ENCODE results near the gene ABLIM2.

The ABLIM2 gene

DNA sequence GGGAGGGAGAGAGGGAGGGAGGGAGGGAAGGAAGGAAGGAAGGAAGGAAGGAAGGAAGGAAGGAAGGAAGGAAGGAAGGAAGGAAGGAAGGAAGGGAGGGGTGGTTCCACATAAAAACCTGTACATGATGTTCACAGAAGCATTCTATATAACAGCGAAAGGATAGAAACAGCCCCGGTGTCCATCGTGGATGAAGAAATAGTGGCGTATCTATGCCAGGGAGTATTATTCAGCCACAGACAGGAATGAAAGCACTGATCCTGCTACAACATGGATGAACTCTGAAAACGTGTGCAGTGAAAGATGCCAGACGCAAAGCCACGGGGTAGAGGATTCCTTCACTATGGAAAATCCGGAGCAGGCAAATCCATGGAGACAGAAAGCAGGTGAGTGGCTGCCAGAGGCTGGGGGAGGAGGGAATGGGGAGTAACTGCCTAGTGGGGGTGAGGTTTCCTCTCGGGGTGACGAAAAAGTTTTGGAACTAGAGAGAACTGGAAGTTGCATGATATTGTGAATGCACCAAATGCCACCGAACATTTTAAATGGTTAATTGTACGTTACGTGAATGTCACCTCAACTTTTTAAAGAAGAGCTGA lies 92.2 kb downstream of the ABLIM2 start:
- TF ChIP-seq, protein P1, sequence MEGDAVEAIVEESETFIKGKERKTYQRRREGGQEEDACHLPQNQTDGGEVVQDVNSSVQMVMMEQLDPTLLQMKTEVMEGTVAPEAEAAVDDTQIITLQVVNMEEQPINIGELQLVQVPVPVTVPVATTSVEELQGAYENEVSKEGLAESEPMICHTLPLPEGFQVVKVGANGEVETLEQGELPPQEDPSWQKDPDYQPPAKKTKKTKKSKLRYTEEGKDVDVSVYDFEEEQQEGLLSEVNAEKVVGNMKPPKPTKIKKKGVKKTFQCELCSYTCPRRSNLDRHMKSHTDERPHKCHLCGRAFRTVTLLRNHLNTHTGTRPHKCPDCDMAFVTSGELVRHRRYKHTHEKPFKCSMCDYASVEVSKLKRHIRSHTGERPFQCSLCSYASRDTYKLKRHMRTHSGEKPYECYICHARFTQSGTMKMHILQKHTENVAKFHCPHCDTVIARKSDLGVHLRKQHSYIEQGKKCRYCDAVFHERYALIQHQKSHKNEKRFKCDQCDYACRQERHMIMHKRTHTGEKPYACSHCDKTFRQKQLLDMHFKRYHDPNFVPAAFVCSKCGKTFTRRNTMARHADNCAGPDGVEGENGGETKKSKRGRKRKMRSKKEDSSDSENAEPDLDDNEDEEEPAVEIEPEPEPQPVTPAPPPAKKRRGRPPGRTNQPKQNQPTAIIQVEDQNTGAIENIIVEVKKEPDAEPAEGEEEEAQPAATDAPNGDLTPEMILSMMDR (IDR thresholded peaks at IDR 0.05; ENCODE audit: insufficient read depth, low read depth, low read length, missing control alignments): no peak
- DNase-seq (ENCODE audit: low read depth): no peak
- H3K4me3 ChIP-seq (ENCODE audit: low read depth, low read length): no peak overlapping the region

DNA sequence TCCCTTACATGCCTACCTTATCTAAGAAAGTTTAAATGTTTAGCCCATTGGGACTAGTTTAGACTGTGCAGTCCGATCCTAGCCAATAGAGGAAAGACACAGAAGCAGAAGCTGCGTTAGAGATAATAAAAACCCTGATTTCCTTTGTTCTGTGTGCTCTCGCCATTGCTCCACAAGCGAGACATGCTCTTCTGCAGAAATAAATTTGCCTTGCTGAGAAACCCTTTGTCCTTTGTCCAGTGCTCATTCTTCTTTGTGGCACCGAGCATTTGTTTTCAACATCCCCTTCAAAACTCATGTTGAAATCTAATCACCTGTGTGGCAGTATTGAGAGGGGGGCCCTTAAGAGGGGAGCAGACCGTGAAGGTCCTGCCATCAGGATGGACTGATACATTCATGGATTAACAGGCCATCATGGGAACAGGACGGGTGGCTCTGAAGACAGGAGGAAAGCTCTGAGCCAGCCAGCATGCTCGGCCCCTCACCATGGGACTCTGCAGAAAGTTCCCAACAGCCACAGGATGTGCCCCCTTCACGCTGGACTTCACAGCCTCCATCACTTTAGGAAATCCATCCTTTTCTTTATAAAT lies 94.5 kb downstream of the ABLIM2 start:
- no peak overlapping the region for H3K4me3 ChIP-seq (ENCODE audit: low read depth, low read length)
- TF ChIP-seq, protein P1 (IDR thresholded peaks at IDR 0.05; ENCODE audit: insufficient read depth, low read depth, low read length, missing control alignments): no peak
- DNase-seq (ENCODE audit: low read depth): no peak

DNA sequence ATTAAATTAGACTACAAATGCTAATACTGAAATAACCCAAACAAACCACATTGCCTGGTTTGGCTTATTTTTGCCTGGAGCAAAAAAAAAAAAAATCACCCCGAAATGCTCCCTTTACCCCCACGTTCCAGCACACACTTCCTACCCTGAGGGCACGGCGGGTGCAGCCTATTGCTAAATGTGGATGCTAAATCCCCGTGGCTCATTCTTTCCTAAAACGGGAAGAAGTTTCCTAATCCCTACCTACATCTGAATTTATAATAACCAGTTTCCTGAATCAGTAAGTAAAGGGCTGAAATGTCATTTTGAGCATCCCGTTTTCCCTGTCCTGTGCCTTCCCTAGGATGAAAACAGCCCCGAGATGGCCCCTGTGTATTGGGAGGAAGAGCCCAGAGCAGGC lies 97.0 kb downstream of the ABLIM2 start:
- DNase-seq (ENCODE audit: low read depth): no peak
- TF ChIP-seq, protein P1 (IDR thresholded peaks at IDR 0.05; ENCODE audit: insufficient read depth, low read depth, low read length, missing control alignments): no peak
- H3K4me3 ChIP-seq (ENCODE audit: low read depth, low read length): no peak overlapping the region

DNA sequence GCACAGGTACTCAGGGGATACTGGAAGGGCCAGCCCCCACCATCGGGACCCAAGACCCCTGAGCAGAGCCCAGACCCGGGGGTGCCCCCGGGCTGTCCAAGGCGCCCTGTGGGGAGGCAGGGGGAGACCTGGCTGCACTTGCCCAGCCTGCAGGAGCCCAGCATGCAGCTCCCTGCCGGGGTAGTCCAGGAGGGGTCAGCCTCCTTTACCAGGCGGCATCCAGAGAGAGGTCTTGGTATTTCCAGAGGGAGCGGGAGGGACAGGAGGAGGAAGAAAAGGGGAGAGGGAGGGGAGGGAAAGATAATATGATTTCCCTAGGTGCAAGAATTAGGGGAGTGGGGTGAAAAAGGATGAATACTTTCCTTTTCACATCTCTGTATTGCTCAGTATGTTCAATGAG lies 97.5 kb downstream of the ABLIM2 start:
- TF ChIP-seq, protein P1 (IDR thresholded peaks at IDR 0.05; ENCODE audit: insufficient read depth, low read depth, low read length, missing control alignments): no peak
- no peak overlapping the region for H3K4me3 ChIP-seq (ENCODE audit: low read depth, low read length)
- no peak for DNase-seq (ENCODE audit: low read depth)

DNA sequence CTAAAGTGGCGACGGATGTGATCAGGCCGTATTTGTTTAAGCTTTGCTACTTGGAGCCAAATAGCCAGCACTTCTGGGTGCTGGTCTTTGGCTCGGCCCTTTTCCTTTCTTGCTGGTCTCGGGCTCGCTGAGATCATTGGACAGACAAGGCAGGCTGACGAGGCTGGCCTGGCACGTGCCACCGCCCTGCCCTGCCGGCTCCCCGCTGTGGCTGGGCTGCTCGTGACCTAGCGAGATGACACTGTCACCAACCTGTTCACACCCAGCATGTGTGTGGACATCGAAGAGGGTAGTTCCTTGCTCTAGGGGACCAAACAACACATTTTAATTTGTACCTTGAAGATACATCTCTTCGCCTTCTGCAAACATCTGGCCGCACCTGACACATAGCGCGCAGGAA lies 98.0 kb downstream of the ABLIM2 start:
- no peak overlapping the region for H3K4me3 ChIP-seq (ENCODE audit: low read depth, low read length)
- DNase-seq (ENCODE audit: low read depth): no peak
- TF ChIP-seq, protein P1 (IDR thresholded peaks at IDR 0.05; ENCODE audit: insufficient read depth, low read depth, low read length, missing control alignments): no peak

DNA sequence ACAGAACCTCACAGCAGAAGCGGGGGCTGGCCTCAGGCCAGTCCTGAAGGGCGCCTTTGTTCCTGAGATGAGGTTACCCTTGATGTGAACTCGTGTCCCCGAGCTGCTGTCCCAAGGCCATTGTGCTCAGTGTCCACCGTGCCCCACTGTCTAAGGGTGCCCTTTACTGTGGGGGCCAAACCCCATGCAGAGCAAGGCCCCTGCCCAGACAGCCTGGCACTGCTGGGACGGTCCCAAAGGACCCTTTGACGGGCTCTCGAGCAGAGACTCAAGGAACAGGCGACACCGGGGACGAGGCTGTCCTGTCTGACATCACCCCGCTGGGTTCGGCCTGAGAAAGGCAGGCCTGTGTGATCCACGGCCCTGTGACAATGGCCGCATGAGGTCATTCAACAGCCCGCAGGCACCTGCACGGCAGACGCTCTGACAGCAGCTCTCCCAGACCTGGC lies 100.6 kb downstream of the ABLIM2 start:
- TF ChIP-seq, protein P1 (IDR thresholded peaks at IDR 0.05; ENCODE audit: insufficient read depth, low read depth, low read length, missing control alignments): no peak
- no peak overlapping the region for H3K4me3 ChIP-seq (ENCODE audit: low read depth, low read length)
- DNase-seq (ENCODE audit: low read depth): no peak

DNA sequence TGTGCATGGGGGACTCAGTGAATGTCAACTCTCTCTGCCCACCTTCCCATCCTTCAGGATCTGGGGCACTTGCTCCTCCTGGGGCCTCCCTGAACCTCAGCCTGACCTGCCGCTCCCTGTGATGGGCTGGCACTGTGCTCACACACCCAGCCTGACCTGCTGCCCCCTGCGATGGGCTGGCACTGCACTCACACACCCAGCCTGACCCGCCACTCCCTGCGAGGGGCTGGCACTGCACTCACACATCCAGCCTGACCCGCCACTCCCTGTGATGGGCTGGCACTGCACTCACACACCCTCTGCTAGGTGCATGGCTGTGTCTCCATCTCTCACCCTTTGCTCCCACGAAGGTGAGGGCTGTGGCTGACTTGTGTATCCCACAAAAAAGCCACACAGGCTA lies 103.4 kb downstream of the ABLIM2 start:
- DNase-seq (ENCODE audit: low read depth): no peak
- TF ChIP-seq, protein P1 (IDR thresholded peaks at IDR 0.05; ENCODE audit: insufficient read depth, low read depth, low read length, missing control alignments): no peak
- no peak overlapping the region for H3K4me3 ChIP-seq (ENCODE audit: low read depth, low read length)

Measured in GM12865 (cell line).